A673 (cell line): ENCODE measurements around the gene EBPL. TPM values are rescaled to one million over a fixed set of nuclear protein-coding genes. Genes with fewer than 3 reads are reported as not detected.

ENCODE experiments used
- BruUV-seq: library from RNA; stranded (reverse); fragments of 400-500 nt; replicated peaks from 2 replicates; lab custom pipeline; 2021; lab: Mats Ljungman, UMichigan
- CTCF ChIA-PET: fragments of 300-600 bp; sonication (Branson Sonifier 250); formaldehyde crosslinking; loops from one replicate; lab custom pipeline; 2022; ENCODE audit warnings: antibody characterized with exemption; lab: Charles Lee
- POLR2A ChIA-PET: fragments of 300-600 bp; sonication (Branson Sonifier 250); formaldehyde crosslinking; loops from one replicate; lab custom pipeline; 2022; ENCODE audit warnings: antibody characterized with exemption; ENCODE audit not compliant: low non-redundant PET; lab: Charles Lee
- DNase-seq: peaks from one replicate; pipeline ENCODE4 v3.0.0-alpha.2; 2015; ENCODE audit warnings: low spot score
- H3K27ac ChIP-seq: fragments of 200-600 bp; sonication (generic); 2 replicates; pipeline ENCODE4 v1.5.1; 2016; ENCODE audit warnings: mixed run types, low read depth, mild to moderate bottlenecking, mixed read lengths, antibody characterized with exemption, low read length; ENCODE audit not compliant: poor library complexity, severe bottlenecking
- H3K27me3 ChIP-seq: fragments of 200-600 bp; sonication (generic); replicated peaks from 2 replicates; pipeline ENCODE4 v1.6.1; 2017; ENCODE audit warnings: mixed run types, low read depth, mild to moderate bottlenecking, mixed read lengths, antibody characterized with exemption, low read length; ENCODE audit not compliant: insufficient read depth, poor library complexity
- H3K36me3 ChIP-seq: fragments of 200-600 bp; sonication (generic); 2 replicates; pipeline ENCODE4 v1.6.1; 2016; ENCODE audit warnings: mixed run types, mild to moderate bottlenecking, mixed read lengths, antibody characterized with exemption, low read length; ENCODE audit not compliant: insufficient read depth, poor library complexity, severe bottlenecking
- H3K4me1 ChIP-seq: fragments of 200-600 bp; sonication (generic); 2 replicates; pipeline ENCODE4 v1.6.1; 2017; ENCODE audit warnings: mixed run types, mild to moderate bottlenecking, mixed read lengths, antibody characterized with exemption, low read length; ENCODE audit not compliant: insufficient read depth, poor library complexity, severe bottlenecking
- H3K4me3 ChIP-seq: fragments of 200-600 bp; sonication (generic); 2 replicates; pipeline ENCODE4 v1.5.1; 2016; ENCODE audit warnings: low read depth, mixed run types, mild to moderate bottlenecking, mixed read lengths, low read length; ENCODE audit not compliant: poor library complexity, severe bottlenecking
- H3K9me3 ChIP-seq: fragments of 200-600 bp; sonication (generic); 2 replicates; pipeline ENCODE4 v1.6.1; 2016; ENCODE audit warnings: mixed run types, low read depth, mild to moderate bottlenecking, mixed read lengths, antibody characterized with exemption, low read length; ENCODE audit not compliant: poor library complexity, severe bottlenecking
- EZH2 ChIP-seq: fragments of 200-600 bp; sonication (generic); IDR thresholded peaks from 2 replicates; pipeline ENCODE4 v1.6.1; 2017; ENCODE audit warnings: borderline replicate concordance, low read depth, mild to moderate bottlenecking, mixed read lengths, antibody characterized with exemption, low read length; ENCODE audit not compliant: poor library complexity, severe bottlenecking
- intact Hi-C: fragments of 100-400 bp; cut with micrococcal nuclease; formaldehyde crosslinking; loops from one replicate; pipeline ENCODE4 v1.10.0; 2022; ENCODE audit not compliant: unreplicated experiment
- total RNA-seq: library from RNA; stranded (reverse); gene quantifications from 2 replicates; pipeline ENCODE4 v1.2.3, GENCODE V29; 2021
- TF ChIP-seq, protein P1 (sequence below): fragments of 300-800, 200-600 bp; sonication (generic); conservative IDR thresholded peaks from 2 replicates; pipeline ENCODE4 v1.5.1; 2017; ENCODE audit warnings: low read depth, mild to moderate bottlenecking, antibody characterized with exemption, low read length, moderate library complexity, mixed read lengths

EBPL gene
- total RNA-seq, 1 experiment from 2014 or later, result 66.5 TPM

DNA sequence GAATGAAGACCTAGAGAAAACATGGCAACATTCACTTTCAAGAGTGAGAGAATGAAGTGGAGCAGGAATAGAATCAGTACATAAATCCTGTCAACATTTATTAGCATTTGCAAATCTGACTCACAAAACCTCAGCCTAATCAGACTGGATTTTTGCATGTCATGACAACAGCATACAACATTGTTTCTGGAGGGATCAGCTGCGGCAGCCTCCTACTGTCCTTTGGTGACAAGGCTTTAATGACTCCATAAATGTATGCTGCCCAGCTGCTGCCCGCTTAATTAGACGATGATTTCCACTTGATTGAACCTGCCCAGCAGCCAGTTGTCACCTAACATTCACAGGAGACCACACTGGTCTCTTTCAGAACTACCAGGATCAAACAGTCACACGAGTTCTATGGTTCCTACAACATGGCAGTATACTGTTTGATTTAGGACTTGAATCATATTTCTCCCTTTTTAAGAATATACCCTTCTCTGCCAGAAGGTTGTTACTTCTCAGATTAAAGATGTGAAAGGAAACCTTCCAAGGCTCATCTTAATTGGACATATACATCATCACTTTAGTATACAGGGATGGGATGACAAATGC is 9.3 kb downstream of the EBPL start:
- CTCF ChIA-PET, result no interaction called here
- intact Hi-C loops, result no loop called here
- no peak for TF ChIP-seq EZH2
- TF ChIP-seq, protein P1, sequence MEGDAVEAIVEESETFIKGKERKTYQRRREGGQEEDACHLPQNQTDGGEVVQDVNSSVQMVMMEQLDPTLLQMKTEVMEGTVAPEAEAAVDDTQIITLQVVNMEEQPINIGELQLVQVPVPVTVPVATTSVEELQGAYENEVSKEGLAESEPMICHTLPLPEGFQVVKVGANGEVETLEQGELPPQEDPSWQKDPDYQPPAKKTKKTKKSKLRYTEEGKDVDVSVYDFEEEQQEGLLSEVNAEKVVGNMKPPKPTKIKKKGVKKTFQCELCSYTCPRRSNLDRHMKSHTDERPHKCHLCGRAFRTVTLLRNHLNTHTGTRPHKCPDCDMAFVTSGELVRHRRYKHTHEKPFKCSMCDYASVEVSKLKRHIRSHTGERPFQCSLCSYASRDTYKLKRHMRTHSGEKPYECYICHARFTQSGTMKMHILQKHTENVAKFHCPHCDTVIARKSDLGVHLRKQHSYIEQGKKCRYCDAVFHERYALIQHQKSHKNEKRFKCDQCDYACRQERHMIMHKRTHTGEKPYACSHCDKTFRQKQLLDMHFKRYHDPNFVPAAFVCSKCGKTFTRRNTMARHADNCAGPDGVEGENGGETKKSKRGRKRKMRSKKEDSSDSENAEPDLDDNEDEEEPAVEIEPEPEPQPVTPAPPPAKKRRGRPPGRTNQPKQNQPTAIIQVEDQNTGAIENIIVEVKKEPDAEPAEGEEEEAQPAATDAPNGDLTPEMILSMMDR, result no peak
- no peak for DNase-seq
- H3K27ac ChIP-seq, result no peak overlapping the region
- no peaks in the 10 kb centered on the region for H3K9me3 ChIP-seq
- H3K27me3 ChIP-seq, result no peaks in the 10 kb centered on the region
- peaks cover 4% of the 10 kb centered on the region for H3K36me3 ChIP-seq
- no peak overlapping the region for H3K4me3 ChIP-seq
- POLR2A ChIA-PET, result no interaction called here
- no TSS peak for BruUV-seq
- no peaks in the 10 kb centered on the region for H3K4me1 ChIP-seq

DNA sequence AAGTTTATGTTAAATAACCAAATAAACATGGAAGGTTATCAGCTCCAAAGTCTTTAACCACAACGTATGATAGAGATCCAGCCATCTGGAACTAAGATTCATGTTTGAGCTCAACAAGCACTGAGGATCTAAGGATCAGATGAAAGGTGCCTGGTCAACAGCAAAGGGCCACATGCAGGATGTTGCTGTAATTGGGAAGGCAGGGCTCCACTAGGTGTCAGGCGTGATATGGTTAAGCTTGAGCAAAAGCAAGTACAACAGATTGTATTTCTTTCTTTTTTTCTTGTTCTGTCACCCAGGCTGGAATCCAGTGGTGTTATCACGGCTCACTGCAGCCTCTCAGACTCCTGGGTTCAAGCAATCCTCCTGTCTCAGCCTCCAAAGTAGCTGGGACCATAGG is 12.0 kb downstream of the EBPL start:
- no peaks in the 10 kb centered on the region for H3K9me3 ChIP-seq
- BruUV-seq, result no TSS peak
- H3K27me3 ChIP-seq, result no peaks in the 10 kb centered on the region
- ChIA-PET POLR2A (no interaction called here), CTCF (interaction anchor here (0.6 kb wide), 1 partner anchor 12 kb away, joined by 3 read pairs; the partner anchor contains the start of gene EBPL)
- H3K36me3 ChIP-seq, result no peaks in the 10 kb centered on the region
- H3K4me3 ChIP-seq, result no peak overlapping the region
- H3K4me1 ChIP-seq, result no peaks in the 10 kb centered on the region
- TF ChIP-seq, protein P1, result no peak; the same call in 1 of the 2 replicates
- TF ChIP-seq EZH2, result no peak
- no peak for DNase-seq
- intact Hi-C loops, result no loop called here
- no peak overlapping the region for H3K27ac ChIP-seq

DNA sequence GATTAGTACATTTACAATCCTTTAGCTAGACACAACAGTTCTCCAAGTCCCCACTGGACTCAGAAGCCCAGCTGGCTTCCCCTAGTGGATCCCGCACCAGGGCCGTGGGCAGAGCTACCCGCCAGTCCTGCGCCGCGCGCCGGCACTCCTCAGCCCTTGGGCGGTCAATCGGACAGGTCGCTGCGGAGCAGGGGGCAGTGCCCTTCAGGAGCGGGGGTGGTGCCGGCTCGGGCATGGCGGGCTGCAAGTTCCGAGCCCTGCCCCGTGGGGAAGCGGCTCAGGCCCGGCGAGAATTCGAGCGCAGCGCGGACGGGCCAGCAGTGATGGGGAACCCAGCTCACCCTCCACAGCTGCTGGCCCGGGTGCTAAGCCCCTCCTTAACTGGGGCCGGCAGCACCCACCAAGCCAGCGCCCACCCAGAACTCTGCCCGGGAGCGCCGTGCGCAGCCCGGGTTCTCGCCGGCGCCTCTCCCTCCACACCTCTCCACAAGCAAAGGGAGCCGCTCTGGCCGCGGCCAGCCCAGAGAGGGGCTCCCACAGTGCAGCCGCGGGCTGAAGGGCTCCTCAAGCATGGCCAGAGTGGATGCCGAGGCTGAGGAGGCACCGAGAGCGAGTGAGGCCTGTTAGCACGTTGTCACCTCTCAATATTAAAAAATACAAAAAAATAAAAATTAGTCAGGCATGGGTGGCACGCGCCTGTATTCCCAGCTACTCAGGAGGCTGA is 12.9 kb downstream of the EBPL start:
- TF ChIP-seq, protein P1, result no peak
- no peak for TF ChIP-seq EZH2
- no peaks in the 10 kb centered on the region for H3K36me3 ChIP-seq
- ChIA-PET POLR2A (no interaction called here), CTCF (no interaction called here)
- no peaks in the 10 kb centered on the region for H3K4me1 ChIP-seq
- no peak overlapping the region for H3K27ac ChIP-seq
- DNase-seq, result no peak
- intact Hi-C loops, result no loop called here
- BruUV-seq, result no TSS peak
- no peaks in the 10 kb centered on the region for H3K9me3 ChIP-seq
- H3K27me3 ChIP-seq, result no peaks in the 10 kb centered on the region
- H3K4me3 ChIP-seq, result no peak overlapping the region
